ENCODE data around the gene NRXN3.

DNA sequence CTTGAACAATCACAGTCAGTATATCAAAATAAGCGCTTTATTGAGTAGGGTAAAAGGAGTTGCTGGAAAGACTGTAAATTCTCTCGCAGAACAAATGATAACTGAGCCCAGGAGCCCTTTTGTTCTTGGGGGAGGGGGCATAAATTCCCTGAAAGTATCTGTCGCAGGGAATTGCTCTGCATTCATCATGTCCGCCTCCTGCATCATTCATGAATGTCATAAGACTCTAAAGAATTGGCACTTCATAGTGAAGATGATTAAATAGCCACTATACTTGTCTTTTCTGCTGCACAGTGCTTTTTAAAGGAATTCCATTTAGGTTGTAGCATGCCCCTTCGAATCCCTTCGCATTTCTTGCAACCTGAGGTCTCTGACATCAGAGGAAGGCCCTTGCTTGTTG is 1278.8 kb downstream of the NRXN3 start:
- TF ChIP-seq, protein P1, sequence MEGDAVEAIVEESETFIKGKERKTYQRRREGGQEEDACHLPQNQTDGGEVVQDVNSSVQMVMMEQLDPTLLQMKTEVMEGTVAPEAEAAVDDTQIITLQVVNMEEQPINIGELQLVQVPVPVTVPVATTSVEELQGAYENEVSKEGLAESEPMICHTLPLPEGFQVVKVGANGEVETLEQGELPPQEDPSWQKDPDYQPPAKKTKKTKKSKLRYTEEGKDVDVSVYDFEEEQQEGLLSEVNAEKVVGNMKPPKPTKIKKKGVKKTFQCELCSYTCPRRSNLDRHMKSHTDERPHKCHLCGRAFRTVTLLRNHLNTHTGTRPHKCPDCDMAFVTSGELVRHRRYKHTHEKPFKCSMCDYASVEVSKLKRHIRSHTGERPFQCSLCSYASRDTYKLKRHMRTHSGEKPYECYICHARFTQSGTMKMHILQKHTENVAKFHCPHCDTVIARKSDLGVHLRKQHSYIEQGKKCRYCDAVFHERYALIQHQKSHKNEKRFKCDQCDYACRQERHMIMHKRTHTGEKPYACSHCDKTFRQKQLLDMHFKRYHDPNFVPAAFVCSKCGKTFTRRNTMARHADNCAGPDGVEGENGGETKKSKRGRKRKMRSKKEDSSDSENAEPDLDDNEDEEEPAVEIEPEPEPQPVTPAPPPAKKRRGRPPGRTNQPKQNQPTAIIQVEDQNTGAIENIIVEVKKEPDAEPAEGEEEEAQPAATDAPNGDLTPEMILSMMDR (IDR thresholded peaks at IDR 0.05; ENCODE audit: insufficient read depth, low read depth, low read length): no peak
- TF ChIP-seq EZH2 (IDR thresholded peaks at IDR 0.05; ENCODE audit: insufficient read depth, low read length): no peak

Data from astrocyte (in vitro differentiated cells and primary cell).